ENCODE measurements around the gene SLC24A3.

The SLC24A3 gene

GRCh38 chr20:19302714-19303113, 90.3 kb downstream of the SLC24A3 start:
- no peak for DNase-seq (ENCODE audit: low read depth in 2 of 2)

- no peak for DNase-seq (ENCODE audit: low read depth in 2 of 2)
Observed at GRCh38 chr20:19304389-19304788, 91.9 kb downstream of the SLC24A3 start.

- DNase-seq (ENCODE audit: low read depth in 2 of 2) = no peak
Observed at GRCh38 chr20:19304886-19305415, 92.5 kb downstream of the SLC24A3 start.

GRCh38 chr20:19308146-19308545, 95.7 kb downstream of the SLC24A3 start:
- no peak for DNase-seq (ENCODE audit: low read depth in 2 of 2)

DNA sequence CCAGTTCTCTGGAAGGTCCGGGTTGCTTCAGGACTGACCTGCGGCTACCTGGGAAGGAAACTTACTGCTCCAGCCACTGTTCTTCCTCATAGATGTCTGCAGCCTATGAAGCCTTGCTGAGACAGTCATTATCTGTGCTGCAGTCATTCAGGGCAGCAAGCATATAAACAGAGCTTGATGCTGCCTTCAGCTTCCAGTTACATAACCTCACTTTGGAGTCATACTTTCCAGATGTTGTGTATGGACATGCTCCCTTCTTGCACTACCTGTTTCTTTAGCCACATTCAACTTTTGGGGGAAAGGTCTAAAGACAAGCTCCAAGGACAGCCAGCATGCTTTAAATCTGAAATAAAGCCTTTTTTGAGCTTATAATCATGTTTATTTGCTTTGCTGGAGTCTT, 98.1 kb downstream of the SLC24A3 start:
- DNase-seq (ENCODE audit: low read depth in 2 of 2) = no peak

GRCh38 chr20:19313342-19314069, 101.1 kb downstream of the SLC24A3 start:
- no peak for DNase-seq (ENCODE audit: low read depth in 2 of 2)

DNA sequence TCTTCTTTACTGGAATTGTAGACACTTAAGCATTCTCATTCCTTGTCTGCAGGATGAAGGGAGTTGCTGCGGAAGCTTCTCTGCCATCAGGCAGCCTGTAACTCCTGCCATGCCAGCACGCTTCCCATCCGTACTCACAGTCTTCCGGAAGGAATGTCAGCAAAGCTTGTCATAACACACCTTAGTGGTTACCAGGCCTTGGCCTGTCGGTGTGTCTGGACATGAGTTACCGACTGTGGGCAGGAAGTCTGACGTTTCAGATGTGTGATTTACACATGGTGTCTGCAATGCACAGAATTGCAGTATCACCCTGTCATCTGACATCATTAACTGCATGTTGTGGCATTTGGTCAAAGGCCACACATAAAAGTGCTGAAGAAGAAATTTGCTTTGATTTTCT, 102.2 kb downstream of the SLC24A3 start:
- DNase-seq (ENCODE audit: low read depth in 2 of 2) = no peak

DNA sequence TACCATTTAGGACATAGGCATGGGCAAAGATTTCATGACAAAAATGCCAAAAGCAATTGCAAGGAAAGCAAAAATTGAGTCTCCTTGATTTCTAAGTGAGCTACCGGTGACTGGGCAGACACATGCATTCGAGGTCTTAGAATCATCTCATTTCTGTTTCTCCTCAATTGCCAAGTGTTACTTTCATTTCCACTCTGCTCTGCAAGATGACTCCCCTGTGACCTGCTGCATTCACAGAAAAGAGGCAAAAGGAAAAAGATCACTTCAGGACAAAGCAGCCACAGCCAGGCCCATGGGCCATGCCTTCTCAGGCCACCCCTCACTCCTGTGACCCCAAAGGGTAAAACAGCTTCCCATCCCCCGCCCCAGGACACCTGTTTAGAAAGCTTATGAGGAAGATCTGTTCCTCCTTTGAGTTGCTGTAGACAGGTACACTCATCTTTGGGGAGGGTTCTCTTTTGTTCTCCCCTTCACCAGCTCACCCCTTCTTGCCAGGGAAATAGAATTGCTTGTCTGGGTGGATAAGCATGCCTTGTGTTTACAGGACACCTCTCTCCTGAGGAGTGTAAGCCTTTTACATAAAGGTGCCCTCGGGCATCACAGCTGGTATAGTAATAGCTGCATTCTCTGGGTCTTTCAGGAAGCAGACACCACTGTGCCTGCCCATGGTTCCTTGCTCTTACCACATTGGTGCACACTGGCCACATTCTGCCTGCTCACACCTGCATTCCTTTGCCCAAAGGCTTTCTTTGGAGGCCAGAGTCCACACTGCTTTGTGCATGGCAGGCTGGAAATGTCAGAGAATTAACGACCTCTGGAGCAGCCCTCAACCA, 105.0 kb downstream of the SLC24A3 start:
- no peak for DNase-seq (ENCODE audit: low read depth in 2 of 2)

DNA sequence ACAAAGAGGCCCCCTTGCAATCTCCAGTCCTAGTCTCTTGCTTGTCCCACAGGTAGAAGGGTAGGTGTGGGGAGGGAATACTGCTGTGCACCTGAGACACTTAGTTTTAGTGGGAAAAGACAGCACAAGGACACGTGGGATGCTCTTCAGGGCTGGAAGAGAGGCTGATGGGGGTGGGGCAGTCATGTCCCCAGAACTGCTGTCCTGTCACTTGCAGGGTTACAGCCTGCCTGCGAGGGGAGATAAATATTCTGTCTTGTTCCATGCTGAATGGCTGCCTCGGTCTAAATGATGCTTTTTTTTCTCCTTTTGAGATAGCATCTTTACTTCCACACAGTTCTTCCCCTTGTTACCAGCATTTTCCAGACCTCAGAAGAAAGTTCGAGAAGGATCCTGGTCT, 106.2 kb downstream of the SLC24A3 start:
- DNase-seq (ENCODE audit: low read depth in 2 of 2) = no peak

DNA sequence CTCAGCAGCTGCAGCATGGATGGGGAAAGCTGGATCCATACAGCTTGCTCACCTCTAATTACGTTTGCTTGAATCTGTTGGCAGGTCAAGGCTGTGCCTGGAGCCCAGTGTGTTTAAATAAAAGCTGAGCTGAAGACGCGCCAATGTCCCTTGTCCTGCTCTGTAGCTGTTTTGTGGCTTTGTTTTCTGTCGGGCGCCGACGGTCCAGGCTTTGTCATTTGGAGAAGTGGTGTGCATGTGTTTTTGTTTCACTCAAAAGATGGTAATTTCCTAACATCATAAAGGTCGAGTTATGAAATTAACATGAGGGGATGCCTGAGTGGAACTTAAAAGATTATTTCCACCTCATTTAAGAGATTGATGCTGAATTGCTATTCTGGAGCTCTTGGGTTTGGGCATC, 107.6 kb downstream of the SLC24A3 start:
- DNase-seq (ENCODE audit: low read depth in 2 of 2) = no peak

DNA sequence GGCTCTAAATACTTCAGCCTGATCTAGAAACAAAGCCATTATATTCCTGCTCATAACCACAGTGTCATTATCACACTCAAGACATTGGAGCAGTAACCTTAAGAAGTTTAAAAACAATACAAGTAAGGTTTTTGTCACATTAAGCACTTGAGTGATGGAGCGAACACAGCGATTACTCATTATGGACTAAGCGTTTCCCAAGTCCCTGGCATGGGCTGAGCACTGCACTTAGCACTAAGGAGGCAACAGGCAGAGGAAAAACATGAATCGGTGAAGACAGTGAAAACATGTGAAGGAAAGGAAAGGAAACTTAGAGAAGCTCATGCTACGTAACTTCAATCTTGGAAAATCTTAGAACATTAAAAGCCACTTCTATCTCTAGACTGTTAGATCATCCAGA, 108.7 kb downstream of the SLC24A3 start:
- no peak for DNase-seq (ENCODE audit: low read depth in 2 of 2)

DNA sequence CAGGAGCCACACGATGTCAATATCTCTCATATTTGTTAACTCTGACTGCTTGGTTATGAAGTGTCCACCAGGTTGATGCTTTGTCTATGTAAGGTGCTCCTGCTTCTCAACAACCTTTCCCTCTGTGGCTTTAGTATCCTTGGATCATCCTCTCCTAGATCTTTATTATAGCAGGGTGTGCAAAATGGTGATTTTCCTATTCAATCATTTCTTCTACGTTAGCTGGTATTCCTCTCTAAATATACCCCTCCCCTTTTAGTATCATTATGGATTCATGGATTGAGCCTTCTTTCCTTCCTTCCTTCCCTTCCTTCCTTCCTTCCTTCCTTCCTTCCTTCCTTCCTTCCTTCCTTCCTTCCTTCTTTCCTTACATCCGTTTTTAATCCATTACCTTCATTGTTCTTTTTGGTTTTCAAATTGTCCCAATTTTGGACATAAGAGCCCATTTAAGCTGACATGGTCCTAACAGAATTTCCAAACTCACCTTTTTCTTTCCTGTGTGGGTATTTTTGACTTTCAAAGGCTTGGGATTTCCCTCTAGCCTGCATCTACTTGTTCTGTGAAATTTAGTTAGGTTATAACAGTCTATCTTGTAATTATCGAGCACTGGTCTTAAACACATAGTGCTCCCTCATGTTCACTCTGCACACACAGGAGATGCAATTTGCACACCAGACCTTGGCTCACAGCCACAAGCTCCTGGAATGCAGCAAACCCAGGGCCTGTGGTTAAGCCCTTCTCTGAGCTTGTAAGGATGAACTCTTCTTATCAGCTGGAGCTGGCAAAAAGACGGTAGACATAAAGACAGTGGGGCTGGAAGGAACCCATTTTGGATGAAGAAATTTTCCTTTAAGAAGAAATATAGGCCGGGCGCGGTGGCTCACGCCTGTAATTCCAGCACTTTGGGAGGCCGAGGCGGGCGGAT, 109.9 kb downstream of the SLC24A3 start:
- no peak for DNase-seq (ENCODE audit: low read depth in 2 of 2)

DNA sequence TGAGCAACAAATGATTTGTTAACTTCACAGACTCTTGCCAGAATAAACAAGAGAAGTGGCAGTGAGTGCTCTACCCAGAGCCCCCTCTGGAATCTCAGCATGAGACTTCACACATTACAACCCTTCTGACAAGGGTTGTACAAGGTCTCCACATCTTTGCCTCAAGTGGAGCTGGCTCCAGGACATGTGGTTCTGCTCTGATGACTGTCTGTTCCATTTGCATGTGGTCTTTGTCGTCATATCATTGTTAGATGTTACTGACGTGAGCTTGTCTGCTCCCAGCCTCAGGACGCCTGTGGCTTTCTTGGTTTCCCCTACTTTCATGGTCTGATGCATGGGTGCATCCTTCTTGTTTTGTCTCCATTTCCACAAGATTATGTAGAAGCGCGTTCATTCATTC, 115.0 kb downstream of the SLC24A3 start:
- DNase-seq (ENCODE audit: low read depth in 2 of 2) = no peak

- DNase-seq (ENCODE audit: low read depth in 2 of 2) = no peak
Observed at GRCh38 chr20:19328676-19329075, 116.2 kb downstream of the SLC24A3 start.

GRCh38 chr20:19330038-19330437, 117.6 kb downstream of the SLC24A3 start:
- DNase-seq (ENCODE audit: low read depth in 2 of 2) = no peak

GRCh38 chr20:19330731-19331130, 118.3 kb downstream of the SLC24A3 start:
- DNase-seq (ENCODE audit: low read depth in 2 of 2) = no peak

DNA sequence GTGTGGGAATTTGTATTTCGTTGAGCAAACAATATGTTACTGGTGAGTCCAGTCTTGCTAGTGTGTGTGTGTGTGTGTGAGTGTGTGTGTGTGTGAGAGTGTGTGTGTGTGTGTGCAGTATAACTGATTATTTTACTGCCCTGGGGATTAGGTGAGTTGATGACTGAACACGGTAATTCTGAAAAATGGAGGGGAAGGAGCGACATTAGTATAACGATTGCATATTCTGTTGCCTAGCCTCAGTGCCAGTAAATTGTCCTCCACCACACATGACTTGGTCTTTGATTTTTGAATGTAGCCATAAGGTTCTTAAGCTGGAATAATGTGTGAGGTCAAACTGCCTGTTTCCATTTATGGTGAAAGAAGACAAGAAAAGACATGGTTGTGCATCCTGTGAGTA, 121.1 kb downstream of the SLC24A3 start:
- no peak for DNase-seq (ENCODE audit: low read depth in 2 of 2)

DNA sequence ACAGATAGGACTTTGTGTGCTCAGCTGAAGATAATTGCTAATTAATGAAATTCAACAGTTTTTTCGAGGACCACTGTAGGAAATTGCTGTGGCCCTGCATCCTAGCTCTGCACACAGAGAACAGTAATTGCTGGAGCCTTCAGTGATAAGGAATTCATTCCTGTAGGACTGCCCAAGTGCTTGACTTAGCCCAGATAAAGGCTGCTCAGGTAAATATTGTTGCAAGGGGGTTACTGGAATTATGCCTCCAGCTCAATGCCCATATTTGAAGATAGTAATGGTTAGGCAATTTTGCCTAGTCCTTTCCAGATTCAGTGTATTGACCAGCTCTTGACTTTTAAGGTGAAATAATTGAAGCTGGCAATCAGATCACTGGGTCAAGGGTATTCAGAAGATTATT, 122.9 kb downstream of the SLC24A3 start:
- DNase-seq (ENCODE audit: low read depth in 2 of 2) = no peak

DNA sequence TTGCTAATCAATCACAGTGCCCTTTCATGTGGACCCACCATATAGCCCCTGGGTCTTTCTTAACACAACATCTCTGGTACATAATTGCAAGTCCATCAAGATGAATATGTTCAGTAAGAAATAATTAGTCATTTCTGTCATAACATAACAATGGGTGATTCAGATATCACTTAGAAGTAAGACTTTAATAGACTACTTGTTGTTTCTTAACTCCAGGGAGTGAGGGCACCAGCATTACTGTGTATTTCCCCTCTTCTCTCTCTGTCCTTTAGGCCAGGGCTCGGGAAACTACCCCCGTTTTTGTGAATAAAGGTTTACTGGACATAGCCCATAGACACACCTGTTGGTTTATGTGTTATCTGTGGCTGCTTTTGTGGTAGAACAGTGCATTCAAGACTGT, 123.5 kb downstream of the SLC24A3 start:
- no peak for DNase-seq (ENCODE audit: low read depth in 2 of 2)

DNA sequence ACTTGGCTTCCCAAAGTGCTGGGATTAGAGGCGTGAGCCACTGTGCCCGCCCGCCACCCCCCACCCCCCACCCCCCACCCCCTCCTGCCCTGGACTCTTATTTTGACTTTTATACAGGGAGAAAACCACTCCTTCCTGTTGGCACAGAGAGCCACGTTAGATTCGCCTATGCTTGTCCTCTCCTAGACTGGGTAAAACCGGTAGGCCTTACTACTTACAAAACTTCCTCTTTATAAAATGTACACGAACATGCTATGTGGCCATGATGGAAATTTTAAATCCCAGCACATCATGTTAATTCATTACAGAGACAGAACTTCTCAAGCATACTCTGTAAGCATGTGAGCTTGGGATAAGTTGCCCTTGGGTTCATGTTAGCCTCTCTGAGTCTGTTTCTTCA, 124.2 kb downstream of the SLC24A3 start:
- no peak for DNase-seq (ENCODE audit: low read depth in 2 of 2)

DNA sequence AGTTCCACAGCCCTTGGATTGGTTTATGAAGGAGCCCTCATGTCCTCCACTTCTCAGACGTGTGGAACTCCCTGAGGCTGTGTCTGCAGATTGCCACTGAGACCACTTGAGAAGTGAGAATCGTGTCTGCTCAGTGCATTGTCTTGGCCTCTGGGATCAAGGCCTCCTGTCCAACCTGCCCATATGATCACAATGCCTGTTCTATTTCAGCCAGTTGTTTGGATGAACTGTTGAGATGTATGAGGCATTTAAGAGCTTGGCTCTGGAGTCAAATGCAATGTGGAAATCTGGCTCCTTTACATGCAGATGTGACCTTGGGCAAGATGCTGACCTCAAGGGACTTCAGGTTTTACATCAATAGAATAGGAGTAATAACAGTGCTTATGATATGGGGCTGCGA, 125.9 kb downstream of the SLC24A3 start:
- no peak for DNase-seq (ENCODE audit: low read depth in 2 of 2)

DNA sequence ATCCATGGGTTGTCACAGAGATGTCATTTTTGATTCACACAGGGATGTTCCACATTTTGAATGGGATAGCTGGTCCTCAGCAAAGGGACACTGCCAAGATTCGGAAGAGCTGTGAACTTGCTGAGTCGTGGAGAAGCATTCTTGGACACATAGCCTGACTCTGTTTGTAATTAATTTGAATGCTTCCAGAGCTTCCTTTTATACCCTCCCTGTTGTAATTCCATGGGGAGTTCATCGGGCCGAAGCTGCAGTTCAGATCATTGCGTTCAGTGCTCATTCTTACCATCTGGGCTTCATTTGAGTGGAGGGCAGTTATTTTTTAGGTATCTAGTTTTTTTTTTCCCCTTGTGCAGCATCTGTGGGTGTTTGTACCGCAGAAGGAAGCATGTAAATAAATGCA, 126.5 kb downstream of the SLC24A3 start:
- no peak for DNase-seq (ENCODE audit: low read depth in 2 of 2)

Data from stimulated activated CD8-positive, alpha-beta memory T cell treated with anti-CD3 and anti-CD28 coated beads, Interleukin-7, amount 100 ng/mL, for 1 hour (primary cell).